Upper lobe of left lung (tissue), 6 donors: ENCODE results near the gene SPEM3. TPM values are rescaled to one million over a fixed set of nuclear protein-coding genes. Genes with fewer than 3 reads are reported as not detected.

ENCODE experiments used
- ATAC-seq, 2 donors: fragments of 200-7000 bp; cut with Tn5 transposase; one replicate each; pipeline ENCODE4 v1.9.1; 2022; ENCODE audit warnings: mild to moderate bottlenecking in 2 of 2, moderate library complexity in 2 of 2; ENCODE audit not compliant: low FRiP score in 2 of 2
- DNase-seq, 2 donors: peaks; one replicate each; pipeline ENCODE4 v3.0.0-alpha.2; 2019 to 2020
- H3K27ac ChIP-seq, 4 donors: fragments of 200-600 bp; sonication (generic); one replicate each; pipeline ENCODE4 v1.5.1; 2016 to 2019
- H3K27me3 ChIP-seq, 4 donors: fragments of 200-600 bp; sonication (generic); one replicate each; pipeline ENCODE4 v1.5.1; 2017 to 2019
- H3K36me3 ChIP-seq, 4 donors: fragments of 200-600 bp; sonication (generic); one replicate each; pipeline ENCODE4 v1.5.1; 2016 to 2019
- H3K4me1 ChIP-seq, 4 donors: fragments of 200-600 bp; sonication (generic); one replicate each; pipeline ENCODE4 v1.5.1; 2018 to 2019
- H3K4me3 ChIP-seq, 4 donors: fragments of 200-600 bp; sonication (generic); one replicate each; pipeline ENCODE4 v1.5.1; 2017 to 2019; ENCODE audit warnings: mild to moderate bottlenecking in 2 of 4, moderate library complexity in 1 of 4
- H3K9me3 ChIP-seq, 4 donors: fragments of 200-600 bp; sonication (generic); one replicate each; pipeline ENCODE4 v1.5.1; 2018 to 2019
- EP300 ChIP-seq, 4 donors: sonication (generic); formaldehyde crosslinking; IDR thresholded peaks; one replicate each; pipeline ENCODE4 v1.5.1; 2017; ENCODE audit warnings: antibody characterized with exemption in 4 of 4, control low read depth in 2 of 4
- POLR2A ChIP-seq, 4 donors: fragments of 450-650 bp; IDR thresholded peaks; one replicate each; pipeline ENCODE4 v1.5.1; 2016 to 2017; ENCODE audit warnings: antibody characterized with exemption in 4 of 4, mild to moderate bottlenecking in 2 of 4
- POLR2AphosphoS5 ChIP-seq, 2 donors: sonication (generic); formaldehyde crosslinking; IDR thresholded peaks; one replicate each; pipeline ENCODE4 v1.5.1; 2017; ENCODE audit warnings: antibody characterized with exemption in 2 of 2
- WGBS, 2 donors: methylation state at CpG; one replicate each; pipeline ENCODE4 v1.1.5; 2017 to 2018; 5-methylcytosine and 5-hydroxymethylcytosine counted together
- total RNA-seq, 6 donors: library from RNA; depleted of rRNA in 4 of 6; stranded (reverse); fragments of >200 nt in 4 of 6; gene quantifications; one replicate each; pipeline versions ENCODE4 v1.1.0 to v1.2.1, GENCODE V29; 2016 to 2021
- TF ChIP-seq, protein P1 (sequence below), 6 experiments: fragments of 450-650 bp in 4 of 6; fragments of 200-600 bp in 2 of 6; sonication (generic) in 2 of 6; IDR thresholded peaks; one replicate each; pipeline ENCODE4 v1.5.1; 2016 to 2019; ENCODE audit warnings: antibody characterized with exemption in 6 of 6
- donor health status: DM: no; HTN: no; CAD: no; lungs with moderate emphysema.
- donor health status: DM: no; HTN: yes; CAD: no; lungs with severe emphysema.

The SPEM3 gene
- total RNA-seq, 6 donors from 2014 or later, result not detected

DNA sequence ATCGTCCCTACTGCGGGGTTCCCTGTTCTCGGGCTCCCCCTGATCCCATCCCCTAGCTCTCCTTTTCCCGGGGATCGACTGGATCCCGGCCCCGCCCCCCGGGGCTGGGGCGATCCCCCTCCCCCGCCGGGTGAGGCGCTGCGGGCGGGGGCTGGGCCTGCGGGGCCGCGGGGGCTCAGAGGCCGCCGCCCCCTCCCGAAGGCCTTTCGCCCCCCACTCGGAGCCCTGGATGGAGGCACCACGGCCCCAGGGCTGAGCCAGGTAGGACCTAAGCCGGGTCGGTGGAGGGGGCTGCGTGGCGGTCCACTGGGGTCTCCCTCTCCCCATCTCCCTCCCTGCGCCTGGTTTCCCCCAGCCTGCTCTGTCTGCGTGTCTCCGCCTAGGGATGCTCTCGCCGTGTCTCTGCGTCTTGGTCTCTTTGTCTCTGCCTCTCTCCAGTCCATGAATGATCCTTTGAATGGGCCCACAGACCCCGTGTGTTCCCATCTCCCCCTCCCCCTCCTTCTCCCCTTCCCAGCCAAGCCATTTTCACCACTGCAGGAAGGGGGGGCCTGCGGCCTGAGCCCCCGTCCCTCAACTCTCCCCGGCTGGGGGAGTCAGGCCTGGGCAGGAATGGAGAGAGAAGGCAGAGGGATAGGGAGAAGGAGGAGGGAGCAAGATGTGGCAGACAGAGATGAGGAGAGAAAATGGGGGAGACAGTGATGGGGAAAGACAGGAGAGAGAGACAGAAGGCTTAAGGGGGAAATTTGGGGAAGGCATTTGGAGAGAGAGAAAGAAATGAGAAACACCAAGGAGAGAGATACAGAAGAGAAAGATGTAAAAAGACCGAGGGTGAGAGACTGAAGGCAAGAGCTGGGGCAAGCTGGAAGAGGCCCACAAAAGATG, 23.1 kb upstream of the SPEM3 start:
- no peak for TF ChIP-seq EP300 (IDR thresholded peaks at IDR 0.05)
- TF ChIP-seq, protein P1, sequence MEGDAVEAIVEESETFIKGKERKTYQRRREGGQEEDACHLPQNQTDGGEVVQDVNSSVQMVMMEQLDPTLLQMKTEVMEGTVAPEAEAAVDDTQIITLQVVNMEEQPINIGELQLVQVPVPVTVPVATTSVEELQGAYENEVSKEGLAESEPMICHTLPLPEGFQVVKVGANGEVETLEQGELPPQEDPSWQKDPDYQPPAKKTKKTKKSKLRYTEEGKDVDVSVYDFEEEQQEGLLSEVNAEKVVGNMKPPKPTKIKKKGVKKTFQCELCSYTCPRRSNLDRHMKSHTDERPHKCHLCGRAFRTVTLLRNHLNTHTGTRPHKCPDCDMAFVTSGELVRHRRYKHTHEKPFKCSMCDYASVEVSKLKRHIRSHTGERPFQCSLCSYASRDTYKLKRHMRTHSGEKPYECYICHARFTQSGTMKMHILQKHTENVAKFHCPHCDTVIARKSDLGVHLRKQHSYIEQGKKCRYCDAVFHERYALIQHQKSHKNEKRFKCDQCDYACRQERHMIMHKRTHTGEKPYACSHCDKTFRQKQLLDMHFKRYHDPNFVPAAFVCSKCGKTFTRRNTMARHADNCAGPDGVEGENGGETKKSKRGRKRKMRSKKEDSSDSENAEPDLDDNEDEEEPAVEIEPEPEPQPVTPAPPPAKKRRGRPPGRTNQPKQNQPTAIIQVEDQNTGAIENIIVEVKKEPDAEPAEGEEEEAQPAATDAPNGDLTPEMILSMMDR (IDR thresholded peaks at IDR 0.05), result no peak
- TF ChIP-seq POLR2A (IDR thresholded peaks at IDR 0.05), result no peak
- no peak for TF ChIP-seq POLR2AphosphoS5 (IDR thresholded peaks at IDR 0.05)
- Histone ChIP-seq H3K27me3 (no peaks in the 10 kb centered on the region), H3K27ac (peak overlapping the region; percentile 81 to 90 (median 89)), H3K9me3 (no peaks in the 10 kb centered on the region), H3K4me1 (peaks cover 20 to 31% (median 25%) of the 10 kb centered on the region in 4 donors), H3K4me3 (peak overlapping the region; percentile 57 to 94 (median 74)), H3K36me3 (peaks cover 0 to 8% (median 0%) of the 10 kb centered on the region in 4 donors)
- ATAC-seq, result no peak
- peak in 1 of 2 donors; percentile 86 for DNase-seq
- WGBS, 2 donors, result 29 to 30% methylated on average over 18 to 20 of the region's 38 CpGs

DNA sequence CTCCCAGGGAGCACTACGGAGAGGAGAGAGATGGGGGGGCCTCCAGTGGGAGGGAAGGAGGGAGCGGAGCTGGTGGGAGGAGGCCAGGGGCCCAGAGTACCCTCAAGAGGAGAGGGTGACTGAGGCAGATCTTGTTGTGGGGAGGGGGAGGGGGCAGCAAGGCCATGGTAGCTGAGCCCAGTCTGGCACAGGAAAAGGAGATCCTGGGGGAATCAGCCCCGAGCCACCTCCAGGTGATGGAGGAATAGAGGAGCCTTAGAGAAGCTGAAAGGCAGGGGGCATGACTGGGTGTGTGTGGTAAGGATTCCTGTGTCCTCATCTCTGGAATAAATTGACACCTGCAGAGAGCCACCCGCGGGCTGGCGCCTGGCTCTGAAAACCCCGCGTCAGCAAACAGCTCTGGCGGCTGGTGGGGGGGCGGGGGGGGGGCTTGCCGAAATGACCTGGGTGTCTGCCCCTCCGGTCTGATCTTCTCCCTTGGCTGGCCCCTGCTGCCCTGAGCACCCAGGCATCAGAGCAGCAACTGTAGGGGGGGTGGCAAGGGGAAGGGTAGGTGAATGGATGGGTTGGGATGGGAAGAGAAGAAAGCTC, 22.3 kb upstream of the SPEM3 start:
- Histone ChIP-seq H3K9me3 (no peaks in the 10 kb centered on the region), H3K27ac (peak overlapping the region in 1 of 4 donors; percentile 89), H3K27me3 (no peaks in the 10 kb centered on the region), H3K4me1 (peaks cover 20 to 31% (median 25%) of the 10 kb centered on the region in 4 donors), H3K36me3 (peaks cover 0 to 8% (median 0%) of the 10 kb centered on the region in 4 donors), H3K4me3 (no peak overlapping the region)
- TF ChIP-seq POLR2AphosphoS5 (IDR thresholded peaks at IDR 0.05) (no peak), POLR2A (IDR thresholded peaks at IDR 0.05) (no peak), EP300 (IDR thresholded peaks at IDR 0.05) (no peak)
- TF ChIP-seq, protein P1 (IDR thresholded peaks at IDR 0.05), result no peak
- no peak for DNase-seq
- 69 to 78% methylated on average over 4 to 11 of the region's 12 CpGs for WGBS, 2 donors
- no peak for ATAC-seq

DNA sequence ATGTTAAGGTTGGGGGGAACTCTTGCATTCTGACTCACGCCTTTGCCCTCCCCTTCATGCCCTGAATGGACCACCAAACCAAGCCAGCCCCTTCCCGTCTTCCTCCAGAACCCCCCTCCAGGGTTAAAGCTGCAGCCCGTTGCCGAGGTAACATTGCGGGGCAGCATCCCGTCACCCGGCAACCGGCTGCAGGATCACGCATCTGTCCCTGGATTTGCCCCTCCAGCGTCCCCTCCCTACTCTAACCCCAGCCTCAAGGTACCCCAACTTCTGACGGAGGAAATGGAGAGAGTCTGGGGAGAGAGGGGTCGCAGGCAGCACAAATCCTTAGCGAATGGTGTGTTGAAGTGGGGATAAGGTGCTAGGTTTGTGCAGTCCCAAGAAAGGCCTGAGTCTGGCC, 21.6 kb upstream of the SPEM3 start:
- Histone ChIP-seq H3K27me3 (no peaks in the 10 kb centered on the region), H3K9me3 (no peaks in the 10 kb centered on the region), H3K36me3 (peaks cover 0 to 8% (median 0%) of the 10 kb centered on the region in 4 donors), H3K27ac (no peak overlapping the region), H3K4me1 (peaks cover 16 to 28% (median 24%) of the 10 kb centered on the region in 4 donors), H3K4me3 (no peak overlapping the region)
- TF ChIP-seq EP300 (IDR thresholded peaks at IDR 0.05), result no peak
- TF ChIP-seq, protein P1 (IDR thresholded peaks at IDR 0.05), result no peak
- TF ChIP-seq POLR2A (IDR thresholded peaks at IDR 0.05), result no peak
- no peak for TF ChIP-seq POLR2AphosphoS5 (IDR thresholded peaks at IDR 0.05)
- WGBS, 2 donors, result 88 to 90% methylated on average over 13 of the region's 13 CpGs
- DNase-seq (no peak), ATAC-seq (no peak)

DNA sequence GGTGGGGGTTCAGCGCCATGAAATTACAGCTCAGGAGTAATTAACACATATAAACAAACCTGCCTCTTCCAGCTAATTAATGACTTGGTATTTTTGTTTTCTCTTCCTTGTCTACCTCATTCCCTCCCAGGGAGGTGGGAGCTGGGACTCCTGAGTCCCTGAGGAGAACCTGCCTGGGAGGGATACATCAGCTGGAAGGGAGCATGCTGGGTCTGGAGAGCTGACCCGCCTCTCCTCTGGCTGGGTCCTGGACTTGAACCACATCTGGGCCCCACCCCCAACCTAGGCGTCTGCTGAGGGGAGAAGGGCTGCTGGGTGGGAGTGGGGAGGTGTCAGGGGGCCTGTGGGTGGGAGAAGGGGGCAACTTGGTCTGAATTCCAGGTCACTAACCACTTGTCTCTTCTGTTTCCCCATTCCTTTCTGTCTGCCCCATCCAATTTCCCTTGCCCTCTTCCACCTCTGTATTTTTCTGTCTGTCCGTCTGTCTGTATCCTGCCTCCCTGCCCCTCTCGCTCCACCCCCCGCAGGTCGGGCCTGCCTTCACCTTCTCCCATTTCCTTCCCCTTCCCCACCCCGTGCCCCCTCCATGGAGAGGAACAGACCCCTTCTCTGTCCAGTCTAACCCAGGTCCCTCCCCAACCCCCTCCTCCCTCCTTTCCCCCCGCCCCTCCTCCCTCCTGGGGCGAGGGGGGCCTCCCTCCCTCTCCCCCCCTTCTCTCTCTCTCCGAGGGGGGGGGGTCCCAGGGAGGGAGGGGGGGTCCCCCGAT, 21.0 kb upstream of the SPEM3 start, which contains the start of gene NLGN2:
NLGN2 (plus strand) TSS at position 361 of the 767 bp plus-strand sequence. CDS start 411 bp downstream, outside the sequence.
- DNase-seq, result no peak
- Histone ChIP-seq H3K36me3 (peaks cover 0 to 8% (median 0%) of the 10 kb centered on the region in 4 donors), H3K9me3 (no peaks in the 10 kb centered on the region), H3K4me1 (peaks cover 12 to 22% (median 19%) of the 10 kb centered on the region in 4 donors), H3K4me3 (peak within 1 kb of the TSS in 1 of 4 donors; percentile 13), H3K27me3 (no peaks in the 10 kb centered on the region), H3K27ac (no peak within 1 kb of the TSS)
- TF ChIP-seq EP300 (IDR thresholded peaks at IDR 0.05) (no peak), POLR2A (IDR thresholded peaks at IDR 0.05) (no peak), POLR2AphosphoS5 (IDR thresholded peaks at IDR 0.05) (no peak)
- TF ChIP-seq, protein P1 (IDR thresholded peaks at IDR 0.05), result no peak
- 51 to 64% methylated on average over 9 to 10 of the region's 12 CpGs for WGBS, 2 donors
- ATAC-seq, result no peak
